A549 (cell line): ENCODE measurements around the gene USH1G. TPM values are rescaled to one million over a fixed set of nuclear protein-coding genes. Genes with fewer than 3 reads are reported as not detected.

Source experiments
- ATAC-seq, 2 experiments: fragments of 200-7000 bp in 1 of 2; fragments of >200 bp in 1 of 2; cut with Nextera tagmentation in 1 of 2; cut with Tn5 transposase in 1 of 2; 3 replicates each; pipeline versions ENCODE4 v1.8.0 to v1.9.1; 2018 to 2020; ENCODE audit warnings: mild to moderate bottlenecking in 1 of 2, moderate library complexity in 1 of 2
- CTCF ChIA-PET: fragments of 300-600 bp; sonication (Branson Sonifier 250); formaldehyde crosslinking; extraction: SDS; loops from one replicate; lab custom pipeline; 2021; ENCODE audit warnings: antibody characterized with exemption, inconsistent platforms; lab: Yijun Ruan, JAX
- POLR2A ChIA-PET: fragments of 350-600 bp; formaldehyde crosslinking; extraction: SDS; loops from one replicate; lab custom pipeline; 2021; ENCODE audit warnings: antibody characterized with exemption, inconsistent platforms; lab: Yijun Ruan, JAX
- DNase-seq, 2 experiments: peaks; one replicate each; pipeline versions ENCODE4 v3.0.0 to v3.0.0-alpha.2; 2011 to 2016; ENCODE audit warnings: low read depth in 1 of 2, low spot score in 1 of 2
- FAIRE-seq: peaks from 2 replicates; lab custom pipeline; 2011; peaks lifted over from hg19 to GRCh38; lab: Jason Lieb, UNC
- H3K27ac ChIP-seq, 2 experiments: fragments of >200 bp; sonication (Bioruptor Twin); formaldehyde crosslinking; 3 replicates each; pipeline ENCODE4 v1.5.1; 2016 to 2017
- H3K4me1 ChIP-seq: fragments of >200 bp; sonication (Bioruptor Twin); formaldehyde crosslinking; 3 replicates; pipeline ENCODE4 v1.6.1; 2016
- H3K4me2 ChIP-seq: fragments of >200 bp; sonication (Bioruptor Twin); formaldehyde crosslinking; 3 replicates; pipeline ENCODE4 v1.6.1; 2016
- H3K4me3 ChIP-seq: fragments of >200 bp; sonication (Bioruptor Twin); formaldehyde crosslinking; 3 replicates; pipeline ENCODE4 v1.5.1; 2016
- H3K9me3 ChIP-seq: fragments of >200 bp; sonication (Bioruptor Twin); formaldehyde crosslinking; 3 replicates; pipeline ENCODE4 v1.6.1; 2016
- CBX2 ChIP-seq: fragments of 200-600 bp; sonication (generic); IDR thresholded peaks from 2 replicates; pipeline ENCODE4 v1.6.1; 2016; ENCODE audit warnings: low read depth, mild to moderate bottlenecking, borderline replicate concordance
- CBX8 ChIP-seq: fragments of 200-600 bp; sonication (generic); IDR thresholded peaks from 2 replicates; pipeline ENCODE4 v1.6.1; 2016
- CHD4 ChIP-seq: fragments of 200-600 bp; sonication (generic); IDR thresholded peaks from 2 replicates; pipeline ENCODE4 v1.6.1; 2016; ENCODE audit warnings: antibody characterized with exemption, mild to moderate bottlenecking, borderline replicate concordance
- ESRRA ChIP-seq: fragments of 150-350 bp; IDR thresholded peaks from 2 replicates; pipeline ENCODE4 v1.6.1; 2014; ENCODE audit warnings: mild to moderate bottlenecking, low read length, borderline replicate concordance
- FOSB ChIP-seq: fragments of 250-450 bp; sonication (Bioruptor Pico); IDR thresholded peaks from 2 replicates; pipeline ENCODE4 v1.5.0; 2020; ENCODE audit warnings: mild to moderate bottlenecking, moderate library complexity
- GATA3 ChIP-seq: IDR thresholded peaks from 2 replicates; pipeline ENCODE4 v1.6.1; 2012; ENCODE audit warnings: borderline replicate concordance
- HEYL ChIP-seq: fragments of 250-450 bp; sonication (Bioruptor Pico); IDR thresholded peaks from 2 replicates; pipeline ENCODE4 v1.8.0; 2021; ENCODE audit warnings: mild to moderate bottlenecking, moderate library complexity
- KDM1A ChIP-seq: fragments of 200-600 bp; sonication (generic); IDR thresholded peaks from 2 replicates; pipeline ENCODE4 v1.6.1; 2016; ENCODE audit warnings: low read depth, mild to moderate bottlenecking
- KDM5A ChIP-seq: fragments of 200-600 bp; sonication (generic); IDR thresholded peaks from 2 replicates; pipeline ENCODE4 v1.6.1; 2016; ENCODE audit warnings: antibody characterized with exemption, mild to moderate bottlenecking
- MAZ ChIP-seq: fragments of 150-350 bp; IDR thresholded peaks from 2 replicates; pipeline ENCODE4 v1.6.1; 2014; ENCODE audit warnings: antibody characterized with exemption, low read depth, low read length, borderline replicate concordance
- NFE2L2 ChIP-seq: fragments of 150-350 bp; conservative IDR thresholded peaks from 2 replicates; pipeline ENCODE4 v1.6.1; 2014; ENCODE audit warnings: low read length
- RAD21 ChIP-seq, 2 experiments: fragments of >200 bp in 1 of 2; sonication (Bioruptor Twin) in 1 of 2; formaldehyde crosslinking in 1 of 2; IDR thresholded peaks in 1 of 2; conservative IDR thresholded peaks in 1 of 2; 2 replicates in 1 of 2; 3 replicates in 1 of 2; pipeline ENCODE4 v1.6.1; 2012 to 2018; ENCODE audit warnings: inconsistent platforms in 1 of 2
- ZSCAN20 ChIP-seq: fragments of 250-450 bp; sonication (Bioruptor Pico); IDR thresholded peaks from 2 replicates; pipeline ENCODE4 v1.8.0; 2022; ENCODE audit warnings: mild to moderate bottlenecking, moderate library complexity
- WGBS: methylation state at CpG from one replicate; pipeline ENCODE4 v1.1.6; 2017; ENCODE audit errors: missing lambda C conversion rate; 5-methylcytosine and 5-hydroxymethylcytosine counted together
- polyA plus RNA-seq, 4 experiments: library from polyadenylated mRNA; depleted of rRNA in 3 of 4; stranded (reverse); fragments of >200 nt; fragmentation: RNase III in 1 of 4; extraction: RNeasy Plus Mini Kit Qiagen cat#74134 plus additional on column Dnase treatment in 1 of 4; gene quantifications; 2 replicates in 3 of 4; 3 replicates in 1 of 4; pipeline ENCODE4 v1.2.3, GENCODE V29; 2011 to 2017
- TF ChIP-seq, protein P1 (sequence below): fragments of 200-600 bp; sonication (generic); IDR thresholded peaks from 2 replicates; pipeline ENCODE4 v1.6.1; 2016; ENCODE audit warnings: antibody characterized with exemption, mild to moderate bottlenecking, moderate library complexity
- TF ChIP-seq, protein P2 (sequence below): IDR thresholded peaks from 2 replicates; pipeline ENCODE4 v1.6.1; 2012
- TF ChIP-seq, protein P3 (sequence below): fragments of >200 bp; sonication (Bioruptor Twin); formaldehyde crosslinking; IDR thresholded peaks from 2 replicates; pipeline ENCODE4 v1.6.1; 2016
- TF ChIP-seq, protein P4 (sequence below): fragments of 250-450 bp; sonication (Bioruptor Pico); IDR thresholded peaks from 2 replicates; pipeline ENCODE4 v1.5.0; 2021; ENCODE audit warnings: mild to moderate bottlenecking, moderate library complexity, borderline replicate concordance

USH1G gene
- polyA plus RNA-seq, 2 of the 4 experiments (the other 2 are of a cell fraction), result 0.09 to 0.12 TPM

DNA sequence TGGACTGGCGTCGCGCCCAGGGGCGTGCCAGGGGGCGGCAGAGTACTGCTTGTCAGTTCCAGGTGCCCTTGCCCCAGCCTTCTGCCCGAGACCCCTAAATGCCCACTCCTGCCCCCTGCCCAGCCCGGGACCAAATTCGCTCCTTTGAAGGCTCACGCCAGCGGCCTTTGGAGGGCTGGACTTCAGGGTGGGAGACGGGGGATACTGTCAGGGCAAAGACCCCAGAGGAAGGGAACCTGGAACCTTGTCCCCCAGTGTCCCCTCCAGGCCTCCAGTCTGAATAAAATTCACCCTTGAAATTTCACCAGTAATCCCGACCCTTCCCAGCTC lies 13.4 kb upstream of the USH1G start:
- Histone ChIP-seq H3K4me2 (no peak overlapping the region), H3K4me3 (no peak overlapping the region), H3K27ac (no peak overlapping the region), H3K4me1 (peaks cover 4% of the 10 kb centered on the region; the same call in 2 of the 3 replicates), H3K9me3 (no peaks in the 10 kb centered on the region)
- TF ChIP-seq, protein P1, sequence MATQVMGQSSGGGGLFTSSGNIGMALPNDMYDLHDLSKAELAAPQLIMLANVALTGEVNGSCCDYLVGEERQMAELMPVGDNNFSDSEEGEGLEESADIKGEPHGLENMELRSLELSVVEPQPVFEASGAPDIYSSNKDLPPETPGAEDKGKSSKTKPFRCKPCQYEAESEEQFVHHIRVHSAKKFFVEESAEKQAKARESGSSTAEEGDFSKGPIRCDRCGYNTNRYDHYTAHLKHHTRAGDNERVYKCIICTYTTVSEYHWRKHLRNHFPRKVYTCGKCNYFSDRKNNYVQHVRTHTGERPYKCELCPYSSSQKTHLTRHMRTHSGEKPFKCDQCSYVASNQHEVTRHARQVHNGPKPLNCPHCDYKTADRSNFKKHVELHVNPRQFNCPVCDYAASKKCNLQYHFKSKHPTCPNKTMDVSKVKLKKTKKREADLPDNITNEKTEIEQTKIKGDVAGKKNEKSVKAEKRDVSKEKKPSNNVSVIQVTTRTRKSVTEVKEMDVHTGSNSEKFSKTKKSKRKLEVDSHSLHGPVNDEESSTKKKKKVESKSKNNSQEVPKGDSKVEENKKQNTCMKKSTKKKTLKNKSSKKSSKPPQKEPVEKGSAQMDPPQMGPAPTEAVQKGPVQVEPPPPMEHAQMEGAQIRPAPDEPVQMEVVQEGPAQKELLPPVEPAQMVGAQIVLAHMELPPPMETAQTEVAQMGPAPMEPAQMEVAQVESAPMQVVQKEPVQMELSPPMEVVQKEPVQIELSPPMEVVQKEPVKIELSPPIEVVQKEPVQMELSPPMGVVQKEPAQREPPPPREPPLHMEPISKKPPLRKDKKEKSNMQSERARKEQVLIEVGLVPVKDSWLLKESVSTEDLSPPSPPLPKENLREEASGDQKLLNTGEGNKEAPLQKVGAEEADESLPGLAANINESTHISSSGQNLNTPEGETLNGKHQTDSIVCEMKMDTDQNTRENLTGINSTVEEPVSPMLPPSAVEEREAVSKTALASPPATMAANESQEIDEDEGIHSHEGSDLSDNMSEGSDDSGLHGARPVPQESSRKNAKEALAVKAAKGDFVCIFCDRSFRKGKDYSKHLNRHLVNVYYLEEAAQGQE, result no peak
- TF ChIP-seq HEYL (no peak), GATA3 (no peak), NFE2L2 (no peak), CBX8 (no peak)
- ATAC-seq (no peak), DNase-seq (no peak), FAIRE-seq (no peak)
- WGBS, result 46% methylated on average over 11 of the region's 12 CpGs
- POLR2A ChIA-PET, result no interaction called here
- CTCF ChIA-PET, result interaction anchor here (0.9 to 42.3 kb wide), 4 partner anchors 4 to 178 kb away, joined by 4 to 1448 read pairs (median 726); partner anchors contain the start of genes HID1, MRPL58, OTOP2 and OTOP3

DNA sequence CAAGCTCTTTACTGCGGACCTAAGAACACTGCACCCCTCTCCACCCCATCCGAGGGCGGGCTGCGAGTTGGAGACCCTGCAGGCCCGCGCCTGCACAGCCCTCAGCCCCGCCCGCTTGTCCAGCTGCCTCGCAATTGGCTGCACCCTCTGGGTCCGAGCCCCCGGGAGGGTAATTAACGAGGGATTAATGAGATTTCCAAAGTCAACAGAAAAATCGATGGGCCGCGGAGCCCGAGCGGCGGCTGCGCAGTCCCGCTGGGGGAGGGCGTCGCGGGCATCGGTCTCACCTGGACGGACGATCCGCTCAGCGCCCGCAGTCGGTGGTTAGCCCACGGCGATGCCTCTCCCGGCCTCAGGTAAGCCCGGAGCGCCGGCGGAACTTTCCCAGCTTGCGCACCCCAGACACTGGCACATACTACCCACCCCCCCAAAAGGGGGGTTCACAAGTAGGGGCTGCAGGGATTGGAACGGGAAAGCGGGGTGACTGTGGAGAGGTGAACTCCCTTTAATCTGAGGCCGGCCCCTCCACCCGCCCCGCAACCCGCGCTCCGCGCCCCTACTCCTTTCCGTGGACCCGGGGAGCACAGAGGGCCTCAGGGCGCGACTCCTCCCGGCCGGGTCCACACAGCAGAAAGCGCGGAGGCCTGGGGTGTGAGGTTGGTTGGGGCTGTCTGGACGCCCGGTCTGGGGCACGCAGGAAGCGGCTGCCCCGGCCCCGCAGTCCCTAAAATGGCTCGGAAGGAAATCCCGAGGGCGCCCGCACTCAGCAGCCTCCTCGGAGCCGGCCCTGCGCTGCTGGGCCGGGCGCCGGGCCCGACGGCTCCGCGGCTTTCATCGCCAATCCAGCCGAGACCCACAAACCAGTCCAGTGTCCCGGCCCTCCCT lies 12.8 kb upstream of the USH1G start, which contains the start of gene OTOP3:
Gene OTOP3, plus strand, starts transcription at position 314 of the 885 bp plus-strand sequence. Its CDS starts 24 bp downstream, at position 338.
- ATAC-seq, result no peak
- WGBS, result 76% methylated on average over 69 of the region's 78 CpGs
- no peak for TF ChIP-seq KDM1A
- H3K27ac ChIP-seq, result no peak within 1 kb of the TSS
- ChIA-PET CTCF (interaction anchor here (1.5 to 42.3 kb wide), 4 partner anchors 3 to 77 kb away, joined by 4 to 1448 read pairs (median 768); partner anchors contain the start of genes HID1, MRPL58, OTOP2 and OTOP3), POLR2A (interaction anchor here (1.2 kb wide), 1 partner anchor 9 kb away, joined by 3 read pairs; no protein-coding TSS in a partner anchor)
- no peaks in the 10 kb centered on the region for H3K9me3 ChIP-seq
- H3K4me1 ChIP-seq, result peaks cover 7% of the 10 kb centered on the region; the same call in 2 of the 3 replicates
- FAIRE-seq, result no peak
- no peak within 1 kb of the TSS for H3K4me3 ChIP-seq
- no peak for DNase-seq
- no peak within 1 kb of the TSS for H3K4me2 ChIP-seq

DNA sequence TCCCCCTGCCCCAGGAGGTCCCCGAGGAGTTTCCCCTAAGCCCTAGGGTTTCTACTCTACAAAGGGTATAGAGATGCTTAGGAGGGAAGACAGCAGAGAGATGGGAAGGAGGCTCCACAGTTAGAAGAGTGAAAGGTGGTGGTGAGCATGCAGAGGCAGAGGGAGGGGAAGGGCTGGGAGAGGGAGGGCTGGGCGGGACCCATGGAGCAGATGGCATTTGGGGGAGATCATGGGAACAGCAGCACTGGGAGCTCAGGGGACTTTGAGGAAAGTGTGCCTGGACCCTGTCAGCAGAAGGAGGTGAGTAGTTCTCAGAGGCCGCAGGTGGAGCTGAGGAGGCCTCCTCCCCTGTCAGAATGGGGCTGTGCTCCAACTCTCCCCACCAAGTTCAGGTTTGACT lies 12.0 kb upstream of the USH1G start:
- FAIRE-seq, result no peak

More for the DNA sequence above, 12.0 kb upstream of the USH1G start:
- no peak for ATAC-seq
- no peak for DNase-seq
- POLR2A ChIA-PET, result interaction anchor here (1.2 kb wide), 1 partner anchor 9 kb away, joined by 3 read pairs; no protein-coding TSS in a partner anchor
- H3K27ac ChIP-seq, result no peak overlapping the region
- no peak overlapping the region for H3K4me3 ChIP-seq
- peaks cover 8% of the 10 kb centered on the region; the same call in 2 of the 3 replicates for H3K4me1 ChIP-seq
- 77% methylated on average over 2 of the region's 3 CpGs for WGBS
- CTCF ChIA-PET, result interaction anchor here (7.1 to 42.0 kb wide), 2 partner anchors 13 to 22 kb away, joined by 89 to 1448 read pairs; partner anchors contain the start of genes HID1, OTOP2 and USH1G
- no peak overlapping the region for H3K4me2 ChIP-seq
- TF ChIP-seq, protein P2, sequence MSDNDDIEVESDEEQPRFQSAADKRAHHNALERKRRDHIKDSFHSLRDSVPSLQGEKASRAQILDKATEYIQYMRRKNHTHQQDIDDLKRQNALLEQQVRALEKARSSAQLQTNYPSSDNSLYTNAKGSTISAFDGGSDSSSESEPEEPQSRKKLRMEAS, result no peak
- TF ChIP-seq KDM5A (no peak), CBX2 (no peak), FOSB (no peak), ESRRA (no peak), MAZ (no peak), CHD4 (no peak), ZSCAN20 (no peak), RAD21 (conservative IDR thresholded peaks at IDR 0.05 in 1 of 2, IDR thresholded peaks at IDR 0.05 in 1 of 2) (no peak)
- TF ChIP-seq, protein P3, sequence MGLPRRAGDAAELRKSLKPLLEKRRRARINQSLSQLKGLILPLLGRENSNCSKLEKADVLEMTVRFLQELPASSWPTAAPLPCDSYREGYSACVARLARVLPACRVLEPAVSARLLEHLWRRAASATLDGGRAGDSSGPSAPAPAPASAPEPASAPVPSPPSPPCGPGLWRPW, result no peak
- TF ChIP-seq, protein P4, sequence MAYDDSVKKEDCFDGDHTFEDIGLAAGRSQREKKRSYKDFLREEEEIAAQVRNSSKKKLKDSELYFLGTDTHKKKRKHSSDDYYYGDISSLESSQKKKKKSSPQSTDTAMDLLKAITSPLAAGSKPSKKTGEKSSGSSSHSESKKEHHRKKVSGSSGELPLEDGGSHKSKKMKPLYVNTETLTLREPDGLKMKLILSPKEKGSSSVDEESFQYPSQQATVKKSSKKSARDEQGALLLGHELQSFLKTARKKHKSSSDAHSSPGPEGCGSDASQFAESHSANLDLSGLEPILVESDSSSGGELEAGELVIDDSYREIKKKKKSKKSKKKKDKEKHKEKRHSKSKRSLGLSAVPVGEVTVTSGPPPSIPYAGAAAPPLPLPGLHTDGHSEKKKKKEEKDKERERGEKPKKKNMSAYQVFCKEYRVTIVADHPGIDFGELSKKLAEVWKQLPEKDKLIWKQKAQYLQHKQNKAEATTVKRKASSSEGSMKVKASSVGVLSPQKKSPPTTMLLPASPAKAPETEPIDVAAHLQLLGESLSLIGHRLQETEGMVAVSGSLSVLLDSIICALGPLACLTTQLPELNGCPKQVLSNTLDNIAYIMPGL (CRISPR knock-in tag), result no peak
- TF ChIP-seq, all 56 proteins: peak for 0
- H3K9me3 ChIP-seq, result no peaks in the 10 kb centered on the region
